HG03095 (cell line): ENCODE data around the gene ARHGAP19.

Experiments
- ATAC-seq: cut with Tn5 transposase; IDR thresholded peaks from one replicate; pipeline ENCODE4 v1.9.1; 2021; ENCODE audit warnings: moderate library complexity; ENCODE audit not compliant: unreplicated experiment

Gene ARHGAP19

GRCh38 chr10:97229322-97230015, 63.0 kb downstream of the ARHGAP19 start:
- ATAC-seq = no peak

- no peak for ATAC-seq
Observed at GRCh38 chr10:97228775-97229157, 63.7 kb downstream of the ARHGAP19 start.

GRCh38 chr10:97228130-97228774, 64.2 kb downstream of the ARHGAP19 start:
- no peak for ATAC-seq

- ATAC-seq = no peak
Observed at GRCh38 chr10:97226398-97226797, 66.0 kb downstream of the ARHGAP19 start.

- ATAC-seq = no peak
Observed at GRCh38 chr10:97224483-97225435, 67.7 kb downstream of the ARHGAP19 start.

- ATAC-seq = no peak
Observed at GRCh38 chr10:97222326-97222961, 70.0 kb downstream of the ARHGAP19 start.

GRCh38 chr10:97220355-97220754, 72.1 kb downstream of the ARHGAP19 start:
- ATAC-seq = no peak

GRCh38 chr10:97217299-97217698, 75.1 kb downstream of the ARHGAP19 start:
- ATAC-seq = no peak

GRCh38 chr10:97215619-97216260, 76.7 kb downstream of the ARHGAP19 start:
- ATAC-seq = no peak

GRCh38 chr10:97213431-97213830, 79.0 kb downstream of the ARHGAP19 start:
- no peak for ATAC-seq

- no peak for ATAC-seq
Observed at GRCh38 chr10:97211229-97211628, 81.2 kb downstream of the ARHGAP19 start.

- ATAC-seq = no peak
Observed at GRCh38 chr10:97210543-97210960, 81.9 kb downstream of the ARHGAP19 start.

- no peak for ATAC-seq
Observed at GRCh38 chr10:97207756-97208346, 84.6 kb downstream of the ARHGAP19 start.

- ATAC-seq = no peak
Observed at GRCh38 chr10:97207131-97207530, 85.3 kb downstream of the ARHGAP19 start.

- no peak for ATAC-seq
Observed at GRCh38 chr10:97204826-97205679, 87.4 kb downstream of the ARHGAP19 start.

- ATAC-seq = no peak
Observed at GRCh38 chr10:97203220-97203619, 89.2 kb downstream of the ARHGAP19 start.

- ATAC-seq = no peak
Observed at GRCh38 chr10:97200616-97201015, 91.8 kb downstream of the ARHGAP19 start.

GRCh38 chr10:97199152-97199551, 93.3 kb downstream of the ARHGAP19 start:
- no peak for ATAC-seq

- no peak for ATAC-seq
Observed at GRCh38 chr10:97197030-97197500, 95.4 kb downstream of the ARHGAP19 start.
